Trophoblast cell (in vitro differentiated cells and primary cell): ENCODE results near the gene TMC3.

Experiments
- DNase-seq, 2 donors: peaks; one replicate each; pipeline ENCODE4 v3.0.0-alpha.2; 2016
- H2AFZ ChIP-seq: 2 replicates; pipeline ENCODE4 v1.6.1; 2013; ENCODE audit warnings: low read length, moderate library complexity, mild to moderate bottlenecking; ENCODE audit not compliant: insufficient read depth, poor library complexity
- H2AK5ac ChIP-seq: 2 replicates; pipeline ENCODE4 v1.6.1; 2013; ENCODE audit warnings: mild to moderate bottlenecking, low read length
- H2BK120ac ChIP-seq: 2 replicates; pipeline ENCODE4 v1.6.1; 2013; ENCODE audit warnings: low read length, mild to moderate bottlenecking, moderate library complexity; ENCODE audit not compliant: insufficient read depth, poor library complexity
- H2BK12ac ChIP-seq: 2 replicates; pipeline ENCODE4 v1.6.1; 2013; ENCODE audit warnings: mild to moderate bottlenecking, low read length, moderate library complexity
- H2BK5ac ChIP-seq: 2 replicates; pipeline ENCODE4 v1.6.1; 2013; ENCODE audit warnings: low read length, low read depth, moderate library complexity, mild to moderate bottlenecking; ENCODE audit not compliant: poor library complexity
- H3K14ac ChIP-seq: 2 replicates; pipeline ENCODE4 v1.6.1; 2013; ENCODE audit warnings: mild to moderate bottlenecking, low read length
- H3K18ac ChIP-seq: 2 replicates; pipeline ENCODE4 v1.6.1; 2013; ENCODE audit warnings: mild to moderate bottlenecking, low read length
- H3K23ac ChIP-seq: 2 replicates; pipeline ENCODE4 v1.6.1; 2013; ENCODE audit warnings: low read length
- H3K27ac ChIP-seq: 2 replicates; pipeline ENCODE4 v1.5.1; 2013; ENCODE audit warnings: low read depth, mild to moderate bottlenecking, inconsistent platforms, low read length, moderate library complexity
- H3K27me3 ChIP-seq: 2 replicates; pipeline ENCODE4 v1.6.1; 2013; ENCODE audit warnings: inconsistent platforms, mild to moderate bottlenecking, low read length, moderate library complexity; ENCODE audit not compliant: insufficient read depth
- H3K36me3 ChIP-seq, 2 experiments: 1 replicate in 1 of 2; 2 replicates in 1 of 2; pipeline ENCODE4 v1.6.1; 2013; ENCODE audit warnings: low read length in 2 of 2, mild to moderate bottlenecking in 2 of 2, moderate library complexity in 1 of 2; ENCODE audit not compliant: insufficient read depth in 2 of 2, control insufficient read depth in 1 of 2
- H3K4ac ChIP-seq: 2 replicates; pipeline ENCODE4 v1.6.1; 2013; ENCODE audit warnings: low read depth, mild to moderate bottlenecking, low read length, moderate library complexity
- H3K4me1 ChIP-seq, 2 experiments: 1 replicate in 1 of 2; 2 replicates in 1 of 2; pipeline ENCODE4 v1.6.1; 2013; ENCODE audit warnings: low read length in 2 of 2, mild to moderate bottlenecking in 2 of 2, moderate library complexity in 1 of 2; ENCODE audit not compliant: insufficient read depth in 2 of 2, control insufficient read depth in 1 of 2
- H3K4me2 ChIP-seq: 2 replicates; pipeline ENCODE4 v1.6.1; 2013; ENCODE audit warnings: inconsistent platforms, mild to moderate bottlenecking, low read length, moderate library complexity
- H3K4me3 ChIP-seq: 2 replicates; pipeline ENCODE4 v1.5.1; 2013; ENCODE audit warnings: mild to moderate bottlenecking, low read depth, low read length, inconsistent platforms
- H3K79me1 ChIP-seq: one replicate; pipeline ENCODE4 v1.6.1; 2013; ENCODE audit warnings: low read length
- H3K79me2 ChIP-seq: 2 replicates; pipeline ENCODE4 v1.6.1; 2013; ENCODE audit warnings: low read length, mild to moderate bottlenecking; ENCODE audit not compliant: control insufficient read depth, insufficient read depth, poor library complexity
- H3K9ac ChIP-seq: 2 replicates; pipeline ENCODE4 v1.6.1; 2013; ENCODE audit warnings: mild to moderate bottlenecking, low read length
- H3K9me3 ChIP-seq: 2 replicates; pipeline ENCODE4 v1.6.1; 2013; ENCODE audit warnings: low read depth, mild to moderate bottlenecking, control low read depth, inconsistent platforms, low read length; ENCODE audit not compliant: insufficient read depth
- H4K12ac ChIP-seq: 2 replicates; pipeline ENCODE4 v1.6.1; 2013; ENCODE audit warnings: low read depth, mild to moderate bottlenecking, low read length, moderate library complexity
- H4K8ac ChIP-seq: 2 replicates; pipeline ENCODE4 v1.6.1; 2013; ENCODE audit warnings: low read depth, mild to moderate bottlenecking, low read length, moderate library complexity
- H4K91ac ChIP-seq: one replicate; pipeline ENCODE4 v1.6.1; 2013; ENCODE audit warnings: low read depth, mild to moderate bottlenecking, low read length, moderate library complexity
- WGBS: extraction: QIAGEN DNeasy Blood & Tissue Kit; methylation state at CpG from one replicate; pipeline ENCODE4 v1.1.7; 2013; ENCODE audit warnings: missing lambda C conversion rate; ENCODE audit not compliant: insufficient read length, insufficient coverage; ENCODE audit errors: extremely low coverage; 5-methylcytosine and 5-hydroxymethylcytosine counted together

The TMC3 gene

DNA sequence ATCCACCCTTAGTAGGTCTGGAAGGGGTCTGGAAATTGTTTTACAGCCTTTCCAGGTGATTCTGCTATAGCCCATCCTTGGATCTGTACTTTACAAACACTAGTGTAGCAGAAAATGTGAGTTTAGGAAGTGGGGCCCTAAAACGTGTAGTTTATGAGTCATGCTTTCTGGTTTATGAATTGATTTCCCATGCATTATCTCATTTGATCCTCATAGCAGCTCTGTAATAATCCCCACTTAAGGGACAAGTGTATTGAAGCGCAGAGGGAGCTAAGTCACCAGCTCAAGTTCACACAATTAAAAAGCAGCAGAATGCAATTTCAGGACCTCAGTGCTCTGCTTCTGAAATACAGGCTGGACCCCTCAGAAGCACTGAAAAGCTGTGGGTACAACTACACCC, 27.4 kb downstream of the TMC3 start:
- no peak overlapping the region for H4K8ac ChIP-seq
- WGBS, result no CpG with 5 or more reads among the region's 2 CpGs
- H3K4me3 ChIP-seq, result no peak overlapping the region
- H3K27ac ChIP-seq, result no peak overlapping the region
- H3K14ac ChIP-seq, result no peak overlapping the region
- peaks cover 0 to 2% of the 10 kb centered on the region in 2 experiments for H3K4me1 ChIP-seq
- H3K4ac ChIP-seq, result no peak overlapping the region
- H2BK120ac ChIP-seq, result no peak overlapping the region
- H2AK5ac ChIP-seq, result no peak overlapping the region
- H3K36me3 ChIP-seq, result no peaks in the 10 kb centered on the region
- H2AFZ ChIP-seq, result no peak overlapping the region
- H3K18ac ChIP-seq, result no peak overlapping the region
- no peak overlapping the region for H2BK5ac ChIP-seq
- H3K9me3 ChIP-seq, result no peaks in the 10 kb centered on the region
- H3K9ac ChIP-seq, result no peak overlapping the region
- H3K4me2 ChIP-seq, result no peak overlapping the region
- H3K79me1 ChIP-seq, result no peaks in the 10 kb centered on the region
- no peaks in the 10 kb centered on the region for H3K27me3 ChIP-seq
- H3K79me2 ChIP-seq, result no peaks in the 10 kb centered on the region
- H4K12ac ChIP-seq, result no peak overlapping the region
- H4K91ac ChIP-seq, result no peak overlapping the region
- no peak overlapping the region for H3K23ac ChIP-seq
- no peak overlapping the region for H2BK12ac ChIP-seq
- no peak for DNase-seq

DNA sequence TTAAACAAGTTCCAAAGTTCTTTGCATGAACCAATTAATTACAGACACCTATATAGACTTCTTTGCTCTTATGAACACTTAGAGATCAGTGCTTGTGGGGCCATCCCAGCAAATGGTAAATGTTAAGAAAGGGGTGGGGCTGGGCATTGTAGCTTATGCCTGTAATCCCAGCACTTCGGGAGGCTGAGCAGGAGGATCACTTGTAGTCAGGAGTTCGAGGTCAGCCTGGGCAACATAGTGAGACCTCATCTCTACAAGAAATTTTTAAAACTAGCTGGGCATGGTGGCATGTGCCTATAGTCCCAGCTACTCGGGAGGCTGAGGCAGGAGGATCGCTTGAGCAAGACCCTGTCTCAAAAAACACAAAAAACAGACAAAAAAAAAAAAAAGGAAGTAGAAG, 30.6 kb downstream of the TMC3 start:
- H3K9ac ChIP-seq, result no peak overlapping the region
- no CpG with 5 or more reads among the region's 4 CpGs for WGBS
- DNase-seq, result no peak

DNA sequence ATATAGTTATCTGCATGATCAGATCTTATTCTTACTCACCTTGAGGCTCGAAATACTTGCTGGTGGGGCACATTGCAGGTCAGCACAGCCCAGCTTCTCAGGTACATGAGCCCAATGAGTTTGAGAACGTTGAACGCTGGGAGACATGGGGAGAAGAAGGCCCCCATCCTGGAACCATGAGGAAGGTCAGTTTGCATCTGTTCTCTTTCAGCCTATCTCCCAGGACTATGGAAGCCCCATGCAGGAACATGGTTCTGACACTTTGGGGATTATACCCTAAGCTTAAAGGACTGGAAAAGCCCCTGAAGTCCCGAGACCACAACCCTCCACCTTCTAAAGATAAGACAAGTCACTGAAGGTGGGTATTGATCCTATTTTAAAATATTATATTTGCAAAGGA, 32.7 kb downstream of the TMC3 start:
- WGBS, result no CpG with 5 or more reads among the region's 4 CpGs
- H2BK12ac ChIP-seq, result no peak overlapping the region
- no peak overlapping the region for H3K23ac ChIP-seq
- H3K36me3 ChIP-seq, result no peaks in the 10 kb centered on the region
- no peak overlapping the region for H3K4me3 ChIP-seq
- no peak overlapping the region for H2BK120ac ChIP-seq
- no peak overlapping the region for H4K8ac ChIP-seq
- H3K18ac ChIP-seq, result no peak overlapping the region
- no peak overlapping the region for H2BK5ac ChIP-seq
- no peak overlapping the region for H3K9ac ChIP-seq
- H2AK5ac ChIP-seq, result no peak overlapping the region
- H2AFZ ChIP-seq, result no peak overlapping the region
- no peak overlapping the region for H3K14ac ChIP-seq
- no peak overlapping the region for H3K4ac ChIP-seq
- no peak overlapping the region for H3K4me2 ChIP-seq
- H3K79me1 ChIP-seq, result no peaks in the 10 kb centered on the region
- H3K79me2 ChIP-seq, result no peaks in the 10 kb centered on the region
- H3K27ac ChIP-seq, result no peak overlapping the region
- H3K4me1 ChIP-seq, result peaks cover 2 to 7% of the 10 kb centered on the region in 2 experiments
- no peaks in the 10 kb centered on the region for H3K9me3 ChIP-seq
- H4K91ac ChIP-seq, result no peak overlapping the region
- DNase-seq, result no peak
- H4K12ac ChIP-seq, result no peak overlapping the region
- no peaks in the 10 kb centered on the region for H3K27me3 ChIP-seq

More for the DNA sequence above, 30.6 kb downstream of the TMC3 start:
- H3K79me1 ChIP-seq, result no peaks in the 10 kb centered on the region
- no peak overlapping the region for H4K8ac ChIP-seq
- no peak overlapping the region for H3K4me3 ChIP-seq
- H3K27ac ChIP-seq, result no peak overlapping the region
- no peak overlapping the region for H4K91ac ChIP-seq
- H2AK5ac ChIP-seq, result no peak overlapping the region
- H3K79me2 ChIP-seq, result no peaks in the 10 kb centered on the region
- H3K4me1 ChIP-seq, result peaks cover 0 to 2% of the 10 kb centered on the region in 2 experiments
- no peak overlapping the region for H2AFZ ChIP-seq
- H4K12ac ChIP-seq, result no peak overlapping the region
- no peak overlapping the region for H2BK120ac ChIP-seq
- H2BK5ac ChIP-seq, result no peak overlapping the region
- no peaks in the 10 kb centered on the region for H3K9me3 ChIP-seq
- no peak overlapping the region for H2BK12ac ChIP-seq
- H3K14ac ChIP-seq, result no peak overlapping the region
- H3K4ac ChIP-seq, result no peak overlapping the region
- H3K36me3 ChIP-seq, result no peaks in the 10 kb centered on the region
- H3K23ac ChIP-seq, result no peak overlapping the region
- H3K27me3 ChIP-seq, result no peaks in the 10 kb centered on the region
- no peak overlapping the region for H3K4me2 ChIP-seq
- H3K18ac ChIP-seq, result no peak overlapping the region

DNA sequence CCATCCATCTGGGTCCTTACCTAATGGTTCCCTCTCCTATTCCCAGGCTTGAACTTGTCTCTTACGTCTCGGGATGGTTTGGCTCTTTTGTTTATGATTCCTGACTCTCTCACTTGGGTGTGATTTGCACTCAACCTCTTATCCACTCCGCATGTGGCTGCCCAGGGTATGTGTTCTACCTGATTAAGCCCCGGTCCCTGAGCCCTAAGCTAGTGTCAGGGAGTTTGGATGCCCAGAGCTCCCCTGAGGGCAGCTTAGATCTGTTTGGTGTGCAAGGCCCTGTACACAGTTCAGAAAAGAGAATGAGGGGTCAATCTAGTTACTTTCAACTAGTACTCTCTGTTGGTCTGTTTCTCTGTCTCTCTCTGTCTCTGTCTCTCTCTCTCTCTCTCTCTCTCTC, 34.2 kb downstream of the TMC3 start:
- WGBS, result no CpG with 5 or more reads among the region's 4 CpGs
- no peak overlapping the region for H3K4ac ChIP-seq
- H3K4me2 ChIP-seq, result no peak overlapping the region
- H3K27ac ChIP-seq, result no peak overlapping the region
- H3K9ac ChIP-seq, result no peak overlapping the region
- no peak overlapping the region for H3K4me3 ChIP-seq
- H2AFZ ChIP-seq, result no peak overlapping the region
- H3K18ac ChIP-seq, result no peak overlapping the region
- no peak overlapping the region for H2BK12ac ChIP-seq
- no peaks in the 10 kb centered on the region for H3K36me3 ChIP-seq
- H3K14ac ChIP-seq, result no peak overlapping the region
- no peaks in the 10 kb centered on the region for H3K27me3 ChIP-seq
- no peak for DNase-seq
- H2BK5ac ChIP-seq, result no peak overlapping the region
- no peaks in the 10 kb centered on the region for H3K79me2 ChIP-seq
- no peaks in the 10 kb centered on the region for H3K9me3 ChIP-seq
- H4K91ac ChIP-seq, result no peak overlapping the region
- H2AK5ac ChIP-seq, result no peak overlapping the region
- no peak overlapping the region for H4K12ac ChIP-seq
- H3K23ac ChIP-seq, result no peak overlapping the region
- H2BK120ac ChIP-seq, result no peak overlapping the region
- H4K8ac ChIP-seq, result no peak overlapping the region
- H3K79me1 ChIP-seq, result no peaks in the 10 kb centered on the region
- H3K4me1 ChIP-seq, result peaks cover 2 to 7% of the 10 kb centered on the region in 2 experiments
